ENCODE measurements around the gene CDH12.
A peak's percentile ranks its signal among the peaks of the same experiment; 100 is the strongest.
"Not testable (repeated sequence)": the region's sequence is repeated elsewhere in the genome, so short reads cannot be mapped to it uniquely, and the experiment has no call there.

Gene CDH12

DNA sequence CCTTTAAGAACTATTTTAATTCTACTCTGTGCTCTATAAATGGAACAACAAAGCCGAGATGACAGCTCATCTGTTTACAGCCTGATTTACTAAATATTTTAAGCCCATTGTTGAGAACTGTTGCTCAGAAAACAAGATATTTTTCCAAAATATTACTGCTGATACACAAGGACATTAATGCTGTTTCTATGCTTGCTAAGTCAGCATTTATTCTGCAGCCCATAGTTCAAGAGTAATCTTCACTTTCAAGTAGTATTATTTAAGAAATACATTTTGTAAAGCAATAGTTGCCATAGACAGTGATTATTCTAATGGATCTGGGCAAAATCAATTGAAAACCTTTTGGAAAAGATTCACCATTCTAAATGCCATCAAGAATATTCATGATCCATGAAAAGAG, 208.3 kb downstream of the CDH12 start:
- DNase-seq, result no peak

DNA sequence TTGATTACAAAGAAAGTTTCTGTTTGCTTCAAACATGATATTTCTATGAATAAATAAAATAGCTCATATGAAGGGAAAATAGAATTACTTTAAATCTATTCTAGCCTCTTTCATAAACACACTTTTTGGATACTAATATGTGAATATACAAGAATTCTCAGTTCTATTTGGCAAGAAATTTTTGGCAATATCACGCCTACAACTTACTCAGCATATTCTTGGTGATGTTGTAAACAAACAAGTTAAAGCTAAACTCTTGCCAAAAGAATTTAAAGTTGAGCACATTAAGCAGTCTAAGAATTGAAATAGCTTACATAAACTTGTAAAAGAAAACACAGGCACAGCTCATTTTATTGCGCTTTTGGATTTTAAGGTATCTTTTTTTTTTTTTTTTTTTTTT, 209.8 kb downstream of the CDH12 start:
- DNase-seq, result no peak

DNA sequence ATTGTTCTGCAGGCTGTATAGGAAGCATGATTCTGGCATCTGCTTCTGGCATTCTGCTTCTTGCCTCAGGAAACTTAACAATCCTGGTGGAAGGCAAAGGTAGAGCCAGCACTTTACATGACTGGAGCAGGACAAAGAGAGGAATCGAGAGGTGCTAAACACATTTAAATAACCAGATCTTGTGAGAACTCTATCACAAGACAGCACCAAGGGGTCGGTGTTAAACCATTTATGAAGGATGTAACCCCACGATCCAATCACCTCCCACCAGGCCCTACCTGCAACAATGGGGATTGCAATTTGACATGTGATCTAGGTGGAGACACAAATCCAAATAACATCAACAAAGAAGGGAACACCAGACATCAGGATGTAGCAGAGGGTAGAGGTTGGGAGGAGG, 221.5 kb downstream of the CDH12 start:
- no peak for DNase-seq

DNA sequence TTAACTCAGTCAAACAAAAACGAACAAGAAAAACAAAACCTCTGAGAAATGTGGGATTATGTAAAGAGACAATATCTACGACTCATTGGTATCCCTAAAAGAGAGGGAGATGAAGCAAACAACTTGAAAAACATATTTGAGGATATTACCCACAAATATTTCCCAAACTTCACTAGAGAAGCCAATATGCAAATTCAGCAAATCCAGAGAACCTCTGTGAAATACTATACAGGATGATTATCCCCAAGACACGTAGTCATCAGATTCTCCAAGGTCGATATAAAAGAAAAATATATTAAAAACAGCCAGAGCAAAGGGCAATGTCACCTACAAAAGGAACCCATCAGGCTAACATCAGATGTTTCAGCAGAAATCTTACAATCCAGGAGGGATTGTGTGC, 226.1 kb downstream of the CDH12 start:
- DNase-seq, result no peak

DNA sequence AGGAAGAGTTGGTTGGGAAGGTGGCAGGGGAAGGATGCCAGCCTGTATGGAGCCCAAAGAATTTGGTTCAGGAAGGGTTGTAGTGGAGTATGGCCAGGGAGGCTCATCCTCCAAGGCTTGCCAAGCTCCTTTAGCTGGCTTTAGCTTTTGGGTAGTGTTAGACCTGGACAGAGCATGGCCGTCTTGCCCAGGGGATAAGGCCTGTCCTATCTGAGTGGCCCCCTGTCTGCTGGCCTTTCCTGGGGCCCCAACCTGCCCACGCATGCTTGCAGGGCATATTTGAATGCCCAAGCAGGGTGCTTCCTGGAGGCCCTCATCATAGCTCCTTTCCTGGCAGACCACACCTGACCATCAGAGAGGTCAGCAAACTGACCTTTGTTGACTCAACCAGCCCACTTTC, 227.7 kb downstream of the CDH12 start:
- DNase-seq, result no peak

DNA sequence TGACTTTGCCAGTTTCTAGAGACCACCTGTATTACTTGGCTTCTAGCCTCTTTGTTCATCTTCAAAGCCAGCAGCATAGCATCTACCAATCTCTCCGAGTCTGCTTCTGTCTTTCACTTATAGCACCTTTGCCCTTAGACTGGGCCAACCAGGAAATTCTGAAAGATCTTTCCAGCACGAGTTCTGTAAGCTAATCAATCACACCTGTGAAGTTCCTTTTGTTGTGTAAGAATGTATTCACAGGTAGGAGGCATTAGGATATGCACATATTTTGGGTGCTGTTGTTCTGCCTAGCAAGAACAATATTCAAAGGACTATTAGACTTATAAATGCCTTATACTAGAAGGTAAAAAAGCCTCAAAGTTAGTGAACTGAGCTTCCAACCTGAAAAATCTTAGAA, 232.1 kb downstream of the CDH12 start:
- DNase-seq, result no peak

DNA sequence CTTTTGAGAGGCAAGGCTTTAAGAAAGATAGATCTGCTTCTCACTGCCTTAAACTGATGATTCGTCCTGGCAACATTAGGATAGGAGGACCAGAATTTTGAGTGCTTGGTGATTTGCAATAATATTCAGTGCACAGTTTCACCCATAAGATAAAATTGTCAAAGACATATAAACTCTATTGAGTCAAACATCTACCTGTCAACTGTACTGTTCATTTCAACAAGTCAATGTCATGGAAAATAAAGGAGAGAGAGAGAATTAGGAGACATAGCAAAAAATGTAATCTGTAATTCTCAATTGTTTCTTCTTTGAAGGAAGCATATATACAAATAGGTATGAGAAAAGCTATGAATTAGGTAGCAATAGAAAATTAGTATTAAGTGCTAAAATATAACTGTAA, 237.2 kb downstream of the CDH12 start:
- no peak for DNase-seq

DNA sequence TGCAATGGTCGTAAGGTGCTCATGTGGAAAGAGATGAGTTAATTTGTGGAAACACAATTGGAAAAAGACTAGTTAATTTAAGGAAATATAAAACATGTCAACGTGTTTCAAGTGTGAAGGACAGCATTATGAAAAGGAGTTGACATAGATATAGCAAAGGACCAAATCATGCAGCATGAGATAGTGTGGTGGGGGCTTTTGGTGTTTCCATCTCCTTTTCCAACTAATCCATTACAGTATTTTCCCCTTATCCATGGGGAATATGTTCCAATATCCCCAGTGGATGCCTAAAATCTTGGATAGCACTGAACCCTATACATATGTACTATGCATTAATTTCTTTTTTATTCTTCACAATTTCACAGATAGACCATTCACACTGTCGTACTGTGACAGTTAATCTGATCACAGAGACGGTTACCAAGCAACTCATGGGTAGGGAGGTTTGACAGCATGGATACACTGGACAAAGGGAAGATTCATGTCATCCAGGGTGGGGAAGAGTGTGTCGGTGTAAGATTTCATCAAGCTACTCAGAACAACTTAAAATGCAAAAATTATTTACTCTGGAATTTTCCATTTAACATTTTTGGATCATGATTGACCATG, 238.6 kb downstream of the CDH12 start:
- DNase-seq, result no peak

DNA sequence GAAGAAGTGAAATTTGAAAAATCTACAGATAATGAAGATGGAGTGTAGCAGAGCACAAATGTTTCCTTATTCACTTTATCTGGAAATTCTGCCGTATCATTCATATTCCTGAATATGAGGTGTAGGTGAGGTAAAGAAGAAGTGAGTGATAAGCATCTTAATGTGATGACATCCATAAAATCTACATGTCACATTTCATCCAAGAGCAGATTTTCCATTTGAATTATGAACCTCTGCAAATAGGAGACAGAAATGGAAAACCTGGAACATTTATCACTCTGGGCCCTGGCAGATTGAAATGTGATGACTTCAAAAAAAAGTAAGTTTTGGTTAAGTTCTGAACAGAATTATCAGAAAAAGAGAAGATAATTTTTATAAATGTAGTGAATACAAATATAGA, 240.2 kb downstream of the CDH12 start:
- DNase-seq, result no peak

DNA sequence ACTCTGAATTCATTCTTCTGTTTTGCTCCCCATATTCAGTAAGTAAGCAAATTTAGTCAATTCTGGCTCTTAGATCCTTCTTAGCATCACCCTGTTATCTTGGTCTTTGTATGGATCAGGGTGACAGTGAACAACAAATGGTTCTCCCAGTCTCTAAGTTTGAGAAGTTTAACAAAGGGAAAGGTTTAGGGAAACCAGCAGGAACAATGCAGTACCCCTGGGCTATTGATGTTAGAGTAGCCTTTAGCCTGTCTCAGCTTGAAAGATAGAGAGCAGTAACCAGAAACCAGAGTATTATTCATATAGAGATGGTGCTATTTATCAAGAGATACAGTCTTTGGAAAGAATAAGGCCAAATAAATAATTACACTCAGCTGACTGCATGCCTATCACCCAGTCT, 241.8 kb downstream of the CDH12 start:
- DNase-seq, result no peak

DNA sequence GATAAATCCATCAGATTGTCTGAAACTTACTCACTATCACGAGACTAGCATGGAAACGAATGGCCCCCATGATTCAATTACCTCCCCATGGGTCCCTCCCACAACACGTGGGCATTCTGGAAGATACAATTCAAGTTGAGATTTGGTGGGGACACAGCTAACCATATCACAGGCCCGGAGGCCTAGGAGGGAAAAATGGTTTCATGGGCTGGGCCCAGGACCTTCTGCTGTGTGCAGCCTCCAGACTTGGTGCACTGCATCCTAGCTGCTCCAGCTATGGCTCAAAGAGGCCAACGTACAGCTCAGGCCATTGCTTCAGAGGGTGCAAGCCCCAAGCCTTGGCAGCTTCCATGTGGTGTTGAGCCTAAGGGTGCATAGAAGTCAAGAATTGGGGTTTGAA, 245.6 kb downstream of the CDH12 start:
- DNase-seq, result not testable (repeated sequence)

DNA sequence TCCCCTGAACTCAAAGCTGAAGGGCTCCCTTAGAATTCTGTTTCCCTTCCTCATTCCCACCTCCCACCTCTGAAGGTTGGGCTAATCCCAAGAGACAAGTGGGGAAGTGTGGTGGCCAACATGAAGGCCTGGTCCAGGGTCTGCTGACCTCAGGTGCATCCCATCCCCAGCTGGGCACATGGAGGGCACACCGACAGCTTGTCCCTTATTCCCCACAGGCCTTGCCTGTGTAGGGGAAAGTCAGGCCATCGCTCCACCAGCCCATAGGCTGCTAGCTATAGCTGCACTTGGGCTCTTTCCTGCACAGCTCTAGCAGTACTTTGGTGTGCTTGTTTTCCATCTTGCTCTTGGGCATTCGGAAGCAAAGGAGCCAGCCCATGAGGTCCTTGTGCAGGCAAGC, 247.7 kb downstream of the CDH12 start:
- no peak for DNase-seq

DNA sequence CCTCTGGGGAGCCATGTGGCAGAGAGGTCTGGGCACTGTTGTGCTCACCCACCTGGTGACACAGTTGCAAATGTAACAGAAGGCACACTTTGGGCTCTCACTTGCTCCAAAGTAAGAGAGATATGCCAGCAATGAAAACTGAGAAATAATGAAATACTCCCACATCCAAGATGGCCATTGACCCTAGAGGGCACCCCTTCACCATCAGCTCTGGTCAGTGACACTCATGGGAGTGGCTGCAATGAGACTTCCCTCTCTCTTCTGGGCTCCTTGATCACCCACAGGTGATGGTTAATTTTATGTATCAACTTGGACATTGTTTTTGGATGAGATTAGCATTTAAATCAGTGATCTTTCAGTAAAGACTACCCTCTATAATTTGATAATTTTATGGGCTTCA, 248.4 kb downstream of the CDH12 start:
- no peak for DNase-seq

DNA sequence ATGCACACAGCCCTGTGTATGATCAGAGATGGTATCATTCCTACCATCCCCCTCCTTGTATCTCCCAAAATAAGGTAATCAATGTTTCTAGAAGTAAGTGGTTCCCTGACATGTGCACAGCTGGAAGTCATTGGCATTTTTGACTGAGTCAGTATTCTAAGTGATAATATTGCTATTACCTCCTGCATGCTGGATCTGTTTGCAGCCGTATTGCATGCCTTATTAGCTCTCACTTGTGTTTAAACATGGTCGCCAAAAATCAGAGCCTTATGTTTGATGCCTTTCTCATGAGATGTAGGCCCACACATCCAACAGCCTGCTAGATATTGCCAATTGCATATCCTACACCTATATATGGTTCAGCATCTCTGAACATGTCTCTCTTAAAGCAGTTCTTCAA, 254.3 kb downstream of the CDH12 start:
- no peak for DNase-seq

DNA sequence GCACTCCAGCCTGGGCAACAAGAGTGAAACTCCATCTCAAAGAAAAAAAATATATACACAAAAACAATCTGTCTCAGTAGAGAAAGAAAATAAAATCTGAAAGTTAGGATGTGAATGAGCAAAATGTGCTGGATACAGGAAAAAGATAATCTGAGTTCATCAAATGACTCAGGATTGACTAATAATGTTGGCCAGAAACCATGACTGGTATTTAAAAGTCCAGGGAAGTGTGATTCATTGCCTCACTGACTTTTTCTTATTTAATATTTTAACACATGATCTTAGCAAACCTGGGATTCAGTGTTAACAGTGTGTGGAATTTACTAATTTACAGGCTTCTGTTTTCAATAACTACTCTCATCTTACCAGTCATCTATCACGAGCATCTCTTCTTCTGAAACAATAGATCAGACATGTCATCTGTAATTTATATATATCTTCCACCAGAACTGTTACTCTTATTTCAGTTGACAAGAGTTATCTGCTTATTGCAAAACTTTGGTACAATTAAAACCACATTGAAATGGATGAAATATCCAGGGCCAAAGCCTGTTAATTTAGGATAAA, 256.7 kb downstream of the CDH12 start:
- no peak for DNase-seq

DNA sequence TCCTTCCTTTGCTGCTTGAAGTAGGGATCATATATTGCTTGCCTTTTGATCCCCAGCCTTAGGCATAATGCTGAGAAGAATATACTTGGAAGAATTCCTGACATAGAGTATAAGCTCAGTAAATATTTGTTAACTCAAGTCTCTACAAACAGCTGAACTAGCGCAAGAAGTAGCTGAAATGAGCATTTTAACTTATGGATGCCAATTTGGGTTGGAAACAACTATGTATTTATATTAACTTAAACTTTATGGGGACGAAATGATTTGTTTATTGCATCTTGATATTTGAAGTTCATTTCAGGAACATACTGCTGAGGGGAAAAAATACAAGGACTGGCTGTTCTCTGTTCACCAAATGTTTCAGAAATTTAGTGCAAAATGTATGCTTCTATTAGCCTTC, 258.7 kb downstream of the CDH12 start:
- DNase-seq, result no peak

DNA sequence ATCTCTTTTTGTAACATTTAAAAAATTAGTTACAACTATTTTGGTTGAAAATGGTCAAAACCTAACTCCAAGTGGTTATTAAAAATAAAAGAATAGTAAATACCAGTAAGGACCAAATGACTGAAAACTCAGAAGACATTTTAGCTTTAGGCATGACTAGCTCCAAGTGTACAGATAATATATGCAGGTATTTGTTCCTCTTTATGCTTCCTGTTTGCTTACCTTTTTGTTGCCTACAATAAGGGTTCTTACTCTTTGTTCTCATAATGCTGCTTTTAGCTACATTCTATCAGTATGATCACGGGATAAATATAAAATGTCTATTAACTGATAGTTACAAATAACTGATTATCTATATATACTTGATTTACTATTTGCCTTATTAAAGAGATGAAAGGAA, 259.6 kb downstream of the CDH12 start:
- no peak for DNase-seq

DNA sequence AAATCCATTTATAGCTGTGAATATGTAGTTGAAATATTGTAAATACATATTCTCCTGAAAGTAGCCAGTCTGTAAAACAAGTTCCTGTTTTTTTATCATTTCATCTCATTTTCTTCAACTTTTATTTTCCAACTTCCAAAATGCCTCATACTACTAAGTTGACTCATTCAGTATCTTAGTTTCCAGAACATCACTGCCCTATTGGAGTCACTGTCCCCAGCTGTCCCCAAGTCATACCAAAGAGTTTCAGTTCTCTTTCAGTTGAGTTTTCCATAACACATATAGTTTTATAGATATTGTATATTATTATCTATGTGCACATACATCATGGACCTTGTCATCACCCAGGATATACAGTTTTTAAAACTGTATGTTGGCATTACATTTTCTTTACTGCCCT, 261.7 kb downstream of the CDH12 start:
- peak in 1 of 2 experiments; percentile 3 for DNase-seq

DNA sequence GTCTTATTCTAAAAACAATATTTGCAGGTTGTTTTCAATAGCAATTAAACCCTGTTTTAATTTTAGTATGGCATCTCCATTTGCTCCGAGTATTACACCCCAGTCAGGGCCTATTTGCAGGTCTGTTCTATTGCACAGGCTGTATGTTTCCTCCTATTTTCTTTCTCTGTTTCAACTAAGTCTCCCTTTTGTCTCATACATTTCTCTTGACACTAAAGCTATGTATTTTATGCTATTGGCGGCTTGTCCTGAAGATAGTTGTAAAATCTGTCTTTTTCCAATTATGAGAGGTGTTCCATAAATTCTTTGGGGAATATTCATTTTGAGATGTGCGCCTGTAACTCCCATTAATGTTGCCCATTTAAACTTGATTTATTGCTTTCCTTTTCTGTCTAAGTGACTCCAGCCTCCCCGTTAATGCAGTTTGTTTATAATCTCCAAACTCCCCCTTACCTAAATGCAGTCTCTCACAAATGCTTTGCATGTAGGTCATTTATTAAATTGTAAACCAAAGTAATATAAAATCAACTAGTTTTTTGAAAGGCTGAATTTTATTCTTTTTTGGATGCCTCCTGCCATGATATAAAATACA, 262.4 kb downstream of the CDH12 start:
- no peak for DNase-seq

DNA sequence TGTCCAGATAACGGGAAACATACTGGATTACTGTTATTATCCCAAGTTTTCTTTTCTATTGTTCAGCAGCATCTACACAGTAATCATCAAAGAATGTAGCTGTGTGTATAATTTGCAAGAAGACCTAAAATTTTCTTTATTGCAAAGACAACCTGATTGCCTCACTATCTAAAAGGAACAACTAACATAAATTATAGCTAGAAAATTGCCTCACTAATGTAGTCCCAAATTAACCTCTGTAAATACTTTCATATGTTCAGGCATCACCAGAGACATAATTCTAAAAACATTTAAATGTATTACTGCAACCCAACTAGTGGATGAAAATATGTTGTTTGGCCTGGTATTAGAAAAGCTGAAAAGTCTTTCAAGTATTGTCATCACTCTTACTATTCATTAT, 275.4 kb downstream of the CDH12 start:
- DNase-seq, result no peak

DNA sequence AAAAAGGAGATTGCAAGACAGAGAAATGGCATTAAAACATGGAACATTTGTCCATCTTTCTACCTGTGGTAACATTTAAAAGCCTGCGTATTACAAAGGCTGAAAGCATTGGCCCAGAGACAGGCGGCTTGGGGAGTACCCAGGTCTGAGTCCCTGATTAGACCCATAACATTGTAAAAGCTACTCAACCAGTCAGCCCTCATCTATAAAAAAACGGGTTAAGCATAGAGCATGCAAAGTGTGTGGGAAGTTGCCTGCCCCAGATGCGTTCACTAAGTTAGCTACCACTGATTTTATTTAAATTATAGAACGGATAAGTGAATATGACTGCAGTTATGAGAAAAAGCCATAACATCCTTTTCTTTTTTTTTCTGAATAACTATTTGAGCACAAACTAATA, 276.1 kb downstream of the CDH12 start:
- no peak for DNase-seq

DNA sequence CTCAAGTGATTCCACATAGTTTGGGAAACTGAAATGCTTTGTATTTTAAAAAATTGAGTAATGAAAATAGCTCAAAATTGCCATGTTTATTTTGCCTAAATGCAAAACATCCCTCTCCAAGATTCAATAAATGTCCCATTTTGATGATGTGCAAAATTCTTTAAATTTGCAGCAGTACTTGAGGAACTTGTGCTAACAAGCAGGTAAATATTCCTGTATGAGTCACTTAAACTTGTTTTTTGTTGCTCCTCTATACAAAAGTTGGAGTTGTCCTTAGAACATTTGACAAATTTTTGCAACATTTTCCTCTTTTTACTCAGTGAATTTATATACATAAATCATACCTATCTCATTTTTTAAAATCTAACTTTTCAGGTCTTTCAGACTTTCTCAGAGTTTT, 280.2 kb downstream of the CDH12 start:
- no peak for DNase-seq

DNA sequence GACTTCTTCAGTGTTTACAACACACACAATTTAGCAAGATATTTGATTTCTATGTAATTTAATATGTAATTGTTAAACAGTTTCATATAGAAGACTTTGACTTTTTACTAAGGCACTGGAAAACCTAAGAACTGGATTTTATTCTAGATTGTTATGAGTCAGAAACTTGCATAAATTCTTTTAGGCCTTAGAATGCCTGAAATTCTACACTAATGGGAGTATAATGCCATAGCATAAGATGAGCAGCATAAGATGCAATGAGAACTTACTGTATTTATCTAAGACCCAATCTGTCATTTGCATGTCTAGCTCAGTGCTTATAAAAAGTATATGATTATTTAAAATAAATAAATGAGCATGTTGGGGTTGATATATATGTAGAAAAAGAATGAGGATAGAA, 285.2 kb downstream of the CDH12 start:
- no peak for DNase-seq

DNA sequence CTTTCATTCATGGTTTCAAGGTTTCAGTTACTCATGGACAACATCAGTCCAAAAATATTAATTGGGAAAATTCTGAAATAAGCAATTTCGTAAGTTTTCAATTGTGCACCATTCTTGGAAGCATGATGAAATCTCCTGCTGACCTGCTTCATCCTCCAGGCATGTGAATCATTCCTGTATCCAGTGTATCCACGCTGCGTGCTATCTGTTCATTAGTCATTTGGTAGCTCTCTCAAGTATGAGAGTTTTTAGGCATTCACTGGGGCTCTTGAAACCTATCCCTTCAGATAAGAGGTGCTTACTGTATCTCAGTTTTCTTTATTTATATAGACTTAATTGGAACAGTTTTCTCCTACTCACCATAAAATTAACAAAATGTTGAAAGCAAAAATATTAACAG, 293.0 kb downstream of the CDH12 start:
- DNase-seq, result no peak

DNA sequence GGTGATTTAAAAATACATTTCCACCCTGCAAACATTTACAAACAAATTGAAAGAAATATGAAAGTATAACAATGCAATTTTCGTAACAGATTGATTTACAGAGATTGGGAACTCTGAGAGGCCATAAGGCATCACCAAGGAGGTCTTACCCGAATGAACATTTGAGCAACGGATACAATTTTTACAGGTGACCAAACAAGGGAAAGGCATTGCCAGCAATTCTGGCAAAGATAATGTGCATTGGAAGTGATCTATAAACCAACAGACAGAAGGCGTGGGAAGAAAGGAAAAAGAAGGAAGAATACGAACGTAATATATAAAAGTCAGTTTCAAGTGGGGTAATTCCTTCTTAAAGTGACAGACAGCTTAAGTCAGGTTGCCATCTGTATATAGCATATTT, 295.9 kb downstream of the CDH12 start:
- DNase-seq, result no peak

Measured in Kasumi-1 (cell line).